ENCODE results near the gene COX8A.
"Not testable (repeated sequence)": the region's sequence is repeated elsewhere in the genome, so short reads cannot be mapped to it uniquely, and the experiment has no call there.

COX8A gene

GRCh38 chr11:63952570-63952969 is 21.9 kb upstream of the COX8A start:
- Mint-ChIP-seq H3K4me3 (no peak overlapping the region), H3K9me3 (no peaks in the 10 kb centered on the region), H3K27me3 (no peaks in the 10 kb centered on the region), H3K27ac (peak overlapping the region in 1 of 2 donors; percentile 0), H3K4me1 (peaks cover 30% of the 10 kb centered on the region)
- ATAC-seq = no peak
- no peak for DNase-seq

GRCh38 chr11:63958008-63958407 is 16.4 kb upstream of the COX8A start:
- Mint-ChIP-seq H3K27me3 (no peaks in the 10 kb centered on the region), H3K4me3 (no peak overlapping the region), H3K9me3 (no peaks in the 10 kb centered on the region), H3K4me1 (peaks cover 26% of the 10 kb centered on the region), H3K27ac (no peak overlapping the region)
- ATAC-seq (no peak), DNase-seq (no peak)

GRCh38 chr11:63961608-63962412 is 12.6 kb upstream of the COX8A start:
- Mint-ChIP-seq H3K27ac (peak overlapping the region in 1 of 2 donors; percentile 69), H3K4me3 (peak overlapping the region in 1 of 2 donors; percentile 27), H3K9me3 (no peaks in the 10 kb centered on the region), H3K27me3 (no peaks in the 10 kb centered on the region), H3K4me1 (peaks cover 20% of the 10 kb centered on the region)
- ATAC-seq (peak; percentile 82), DNase-seq (peak in 1 of 2 donors; percentile 28)

GRCh38 chr11:63963895-63964294 is 10.5 kb upstream of the COX8A start:
- not testable (repeated sequence) for H3K27me3 Mint-ChIP-seq, H3K9me3 Mint-ChIP-seq, DNase-seq, H3K27ac Mint-ChIP-seq, ATAC-seq, H3K4me3 Mint-ChIP-seq
- H3K4me1 Mint-ChIP-seq = peaks cover 20% of the 10 kb centered on the region

- peaks cover 9% of the 10 kb centered on the region for H3K4me1 Mint-ChIP-seq
- H3K27me3 Mint-ChIP-seq = no peaks in the 10 kb centered on the region
- ATAC-seq (no peak), DNase-seq (no peak)
- H3K27ac Mint-ChIP-seq = no peak overlapping the region
- H3K9me3 Mint-ChIP-seq = no peaks in the 10 kb centered on the region
- H3K4me3 Mint-ChIP-seq = no peak overlapping the region
Observed at GRCh38 chr11:63966444-63966843, 8.0 kb upstream of the COX8A start.

GRCh38 chr11:63969461-63969860 is 5.0 kb upstream of the COX8A start:
- Mint-ChIP-seq H3K27ac (no peak overlapping the region), H3K4me1 (peaks cover 4% of the 10 kb centered on the region), H3K27me3 (no peaks in the 10 kb centered on the region), H3K4me3 (no peak overlapping the region), H3K9me3 (no peaks in the 10 kb centered on the region)
- DNase-seq (no peak), ATAC-seq (no peak)

- H3K27me3 Mint-ChIP-seq = no peaks in the 10 kb centered on the region
- no peaks in the 10 kb centered on the region for H3K9me3 Mint-ChIP-seq
- H3K4me1 Mint-ChIP-seq = peaks cover 9% of the 10 kb centered on the region
- H3K27ac Mint-ChIP-seq = no peak overlapping the region
- H3K4me3 Mint-ChIP-seq = no peak overlapping the region
- DNase-seq (no peak), ATAC-seq (no peak)
Observed at GRCh38 chr11:63970902-63971301, 3.5 kb upstream of the COX8A start.

- Mint-ChIP-seq H3K4me3 (peak overlapping the region; percentile 97 to 99), H3K4me1 (peaks cover 28% of the 10 kb centered on the region), H3K27ac (peak overlapping the region; percentile 99 to 100)
- not testable (repeated sequence) for H3K27me3 Mint-ChIP-seq, ATAC-seq, DNase-seq, H3K9me3 Mint-ChIP-seq
Observed at GRCh38 chr11:63973912-63974258, 535 bp upstream of the COX8A start.

GRCh38 chr11:63978551-63979239 is 4.3 kb downstream of the COX8A start:
- Mint-ChIP-seq H3K27me3 (no peaks in the 10 kb centered on the region), H3K4me1 (peaks cover 48% of the 10 kb centered on the region), H3K27ac (peak overlapping the region in 1 of 2 donors; percentile 10), H3K9me3 (no peaks in the 10 kb centered on the region), H3K4me3 (no peak overlapping the region)
- no peak for DNase-seq
- no peak for ATAC-seq

GRCh38 chr11:63979426-63979825 is 5.0 kb downstream of the COX8A start:
- peak overlapping the region in 1 of 2 donors; percentile 46 for H3K27ac Mint-ChIP-seq

GRCh38 chr11:63985812-63986155 is 11.4 kb downstream of the COX8A start:
- Mint-ChIP-seq H3K27ac (peak overlapping the region; percentile 98 to 99), H3K27me3 (no peaks in the 10 kb centered on the region), H3K4me3 (peak overlapping the region; percentile 96 to 98), H3K9me3 (no peaks in the 10 kb centered on the region), H3K4me1 (peaks cover 48% of the 10 kb centered on the region)
- DNase-seq (peak; percentile 73 to 80), ATAC-seq (peak; percentile 91)

More at GRCh38 chr11:63979426-63979825, 5.0 kb downstream of the COX8A start:
- no peak for ATAC-seq
- no peaks in the 10 kb centered on the region for H3K9me3 Mint-ChIP-seq
- peaks cover 43% of the 10 kb centered on the region for H3K4me1 Mint-ChIP-seq
- no peak overlapping the region for H3K4me3 Mint-ChIP-seq
- no peak for DNase-seq
- no peaks in the 10 kb centered on the region for H3K27me3 Mint-ChIP-seq

- peak within 1 kb of the TSS; percentile 96 to 98 for H3K4me3 Mint-ChIP-seq
- DNase-seq = peak; percentile 72 to 88
- peak; percentile 96 for ATAC-seq
- no peaks in the 10 kb centered on the region for H3K9me3 Mint-ChIP-seq
- peak within 1 kb of the TSS; percentile 98 to 99 for H3K27ac Mint-ChIP-seq
- H3K4me1 Mint-ChIP-seq = peaks cover 44% of the 10 kb centered on the region
- no peaks in the 10 kb centered on the region for H3K27me3 Mint-ChIP-seq
Observed at GRCh38 chr11:63986156-63986931, 11.9 kb downstream of the COX8A start, which contains the start of gene OTUB1. OTUB1 (plus strand) TSS chr11:63986438; CDS start chr11:63986457, 19 bp downstream.

GRCh38 chr11:63986932-63987513 is 12.6 kb downstream of the COX8A start:
- H3K27ac Mint-ChIP-seq = peak overlapping the region; percentile 19 to 33
- ATAC-seq (no peak), DNase-seq (no peak)
- H3K9me3 Mint-ChIP-seq = no peaks in the 10 kb centered on the region
- no peaks in the 10 kb centered on the region for H3K27me3 Mint-ChIP-seq
- peaks cover 42% of the 10 kb centered on the region for H3K4me1 Mint-ChIP-seq
- H3K4me3 Mint-ChIP-seq = peak overlapping the region; percentile 75 to 98

GRCh38 chr11:63991558-63991957 is 17.1 kb downstream of the COX8A start:
- DNase-seq (no peak), ATAC-seq (no peak)
- peak overlapping the region in 1 of 2 donors; percentile 45 for H3K27ac Mint-ChIP-seq
- H3K4me3 Mint-ChIP-seq = no peak overlapping the region
- no peaks in the 10 kb centered on the region for H3K27me3 Mint-ChIP-seq
- no peaks in the 10 kb centered on the region for H3K9me3 Mint-ChIP-seq
- H3K4me1 Mint-ChIP-seq = peaks cover 35% of the 10 kb centered on the region

- no peak overlapping the region for H3K27ac Mint-ChIP-seq
- no peaks in the 10 kb centered on the region for H3K9me3 Mint-ChIP-seq
- H3K4me3 Mint-ChIP-seq = no peak overlapping the region
- H3K4me1 Mint-ChIP-seq = peaks cover 37% of the 10 kb centered on the region
- ATAC-seq (no peak), DNase-seq (no peak)
- H3K27me3 Mint-ChIP-seq = no peaks in the 10 kb centered on the region
Observed at GRCh38 chr11:63993100-63993499, 18.7 kb downstream of the COX8A start.
